ENCODE measurements around the gene PDZRN4.

PDZRN4 gene

DNA sequence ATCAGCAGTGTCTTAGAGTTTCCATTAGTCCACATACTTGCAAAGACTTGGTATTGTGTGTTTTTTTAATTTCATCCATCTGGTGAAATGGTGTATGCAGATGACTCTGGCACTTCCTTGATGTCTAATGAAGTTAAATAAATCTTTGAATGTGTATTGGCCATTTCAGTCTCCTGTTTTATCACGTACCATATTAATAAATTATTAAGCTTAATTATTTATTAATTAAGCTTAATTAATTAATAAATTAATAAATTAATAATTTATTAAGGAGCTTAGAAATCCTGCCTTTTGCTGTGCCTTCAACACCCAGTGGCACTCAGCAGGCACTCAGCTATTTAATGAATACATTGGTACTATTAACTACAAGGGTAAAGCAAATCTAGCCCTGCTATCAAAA, 18.2 kb downstream of the PDZRN4 start:
- Histone ChIP-seq H3K27ac (replicated peaks) (no peak overlapping the region), H3K27me3 (ENCODE audit: insufficient read depth, poor library complexity, severe bottlenecking) (no peaks in the 10 kb centered on the region), H3K4me3 (replicated peaks; ENCODE audit: insufficient read depth, low read length) (no peak overlapping the region)
- no peak for DNase-seq (ENCODE audit: low read depth in 1 of 2, low spot score in 1 of 2)
- TF ChIP-seq SPI1 (IDR thresholded peaks at IDR 0.05; ENCODE audit: borderline replicate concordance, low read depth): no peak
- TF ChIP-seq, protein P1, sequence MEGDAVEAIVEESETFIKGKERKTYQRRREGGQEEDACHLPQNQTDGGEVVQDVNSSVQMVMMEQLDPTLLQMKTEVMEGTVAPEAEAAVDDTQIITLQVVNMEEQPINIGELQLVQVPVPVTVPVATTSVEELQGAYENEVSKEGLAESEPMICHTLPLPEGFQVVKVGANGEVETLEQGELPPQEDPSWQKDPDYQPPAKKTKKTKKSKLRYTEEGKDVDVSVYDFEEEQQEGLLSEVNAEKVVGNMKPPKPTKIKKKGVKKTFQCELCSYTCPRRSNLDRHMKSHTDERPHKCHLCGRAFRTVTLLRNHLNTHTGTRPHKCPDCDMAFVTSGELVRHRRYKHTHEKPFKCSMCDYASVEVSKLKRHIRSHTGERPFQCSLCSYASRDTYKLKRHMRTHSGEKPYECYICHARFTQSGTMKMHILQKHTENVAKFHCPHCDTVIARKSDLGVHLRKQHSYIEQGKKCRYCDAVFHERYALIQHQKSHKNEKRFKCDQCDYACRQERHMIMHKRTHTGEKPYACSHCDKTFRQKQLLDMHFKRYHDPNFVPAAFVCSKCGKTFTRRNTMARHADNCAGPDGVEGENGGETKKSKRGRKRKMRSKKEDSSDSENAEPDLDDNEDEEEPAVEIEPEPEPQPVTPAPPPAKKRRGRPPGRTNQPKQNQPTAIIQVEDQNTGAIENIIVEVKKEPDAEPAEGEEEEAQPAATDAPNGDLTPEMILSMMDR (IDR thresholded peaks at IDR 0.05; ENCODE audit: insufficient read depth, low read length): no peak

DNA sequence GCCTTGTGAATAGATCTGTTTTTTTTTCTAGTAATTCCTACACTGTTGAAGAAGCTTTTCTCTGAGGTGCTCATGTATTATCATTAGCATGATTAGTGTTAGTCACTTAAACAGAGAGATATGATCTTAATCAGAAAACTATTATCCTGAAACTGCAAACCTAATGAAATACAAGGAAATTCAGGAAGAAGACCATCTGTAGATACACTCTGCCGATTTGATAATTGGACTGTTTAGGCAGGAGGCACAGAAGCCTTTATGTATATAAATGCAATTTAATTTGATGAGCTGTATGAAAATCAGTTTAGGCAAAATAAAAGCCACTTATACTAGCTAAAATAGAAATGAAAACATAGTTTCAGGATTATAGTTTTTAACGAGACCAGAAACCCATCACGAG, 23.3 kb downstream of the PDZRN4 start:
- no peak overlapping the region for H3K27ac ChIP-seq (replicated peaks)

DNA sequence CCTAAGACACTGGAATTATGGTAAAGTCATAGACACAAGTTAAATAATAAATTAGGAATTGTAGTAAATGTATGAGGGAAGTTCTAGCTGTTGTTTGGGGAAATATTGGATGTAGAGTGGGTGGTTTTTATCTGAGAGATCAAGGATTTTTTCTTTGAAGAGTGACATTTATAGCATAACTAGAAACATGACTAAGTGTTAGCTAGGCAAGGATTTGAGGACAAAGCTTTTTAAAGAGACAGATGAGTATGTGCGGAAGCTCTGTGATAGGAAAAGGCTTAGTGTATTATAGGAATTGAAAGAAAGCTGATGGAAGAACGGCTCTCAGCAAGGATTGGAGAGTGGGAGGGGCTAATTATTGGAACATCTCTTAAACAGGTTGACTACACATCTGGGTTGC, 24.5 kb downstream of the PDZRN4 start:
- Histone ChIP-seq H3K4me3 (replicated peaks; ENCODE audit: insufficient read depth, low read length) (no peak overlapping the region), H3K27ac (replicated peaks) (no peak overlapping the region), H3K27me3 (ENCODE audit: insufficient read depth, poor library complexity, severe bottlenecking) (no peaks in the 10 kb centered on the region)
- TF ChIP-seq, protein P2, sequence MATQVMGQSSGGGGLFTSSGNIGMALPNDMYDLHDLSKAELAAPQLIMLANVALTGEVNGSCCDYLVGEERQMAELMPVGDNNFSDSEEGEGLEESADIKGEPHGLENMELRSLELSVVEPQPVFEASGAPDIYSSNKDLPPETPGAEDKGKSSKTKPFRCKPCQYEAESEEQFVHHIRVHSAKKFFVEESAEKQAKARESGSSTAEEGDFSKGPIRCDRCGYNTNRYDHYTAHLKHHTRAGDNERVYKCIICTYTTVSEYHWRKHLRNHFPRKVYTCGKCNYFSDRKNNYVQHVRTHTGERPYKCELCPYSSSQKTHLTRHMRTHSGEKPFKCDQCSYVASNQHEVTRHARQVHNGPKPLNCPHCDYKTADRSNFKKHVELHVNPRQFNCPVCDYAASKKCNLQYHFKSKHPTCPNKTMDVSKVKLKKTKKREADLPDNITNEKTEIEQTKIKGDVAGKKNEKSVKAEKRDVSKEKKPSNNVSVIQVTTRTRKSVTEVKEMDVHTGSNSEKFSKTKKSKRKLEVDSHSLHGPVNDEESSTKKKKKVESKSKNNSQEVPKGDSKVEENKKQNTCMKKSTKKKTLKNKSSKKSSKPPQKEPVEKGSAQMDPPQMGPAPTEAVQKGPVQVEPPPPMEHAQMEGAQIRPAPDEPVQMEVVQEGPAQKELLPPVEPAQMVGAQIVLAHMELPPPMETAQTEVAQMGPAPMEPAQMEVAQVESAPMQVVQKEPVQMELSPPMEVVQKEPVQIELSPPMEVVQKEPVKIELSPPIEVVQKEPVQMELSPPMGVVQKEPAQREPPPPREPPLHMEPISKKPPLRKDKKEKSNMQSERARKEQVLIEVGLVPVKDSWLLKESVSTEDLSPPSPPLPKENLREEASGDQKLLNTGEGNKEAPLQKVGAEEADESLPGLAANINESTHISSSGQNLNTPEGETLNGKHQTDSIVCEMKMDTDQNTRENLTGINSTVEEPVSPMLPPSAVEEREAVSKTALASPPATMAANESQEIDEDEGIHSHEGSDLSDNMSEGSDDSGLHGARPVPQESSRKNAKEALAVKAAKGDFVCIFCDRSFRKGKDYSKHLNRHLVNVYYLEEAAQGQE (IDR thresholded peaks at IDR 0.05; ENCODE audit: insufficient replicate concordance, low read depth): no peak
- TF ChIP-seq POLR2AphosphoS5 (IDR thresholded peaks at IDR 0.05; ENCODE audit: low read depth) (no peak), GABPA (IDR thresholded peaks at IDR 0.05; ENCODE audit: low read depth) (no peak), SPI1 (IDR thresholded peaks at IDR 0.05; ENCODE audit: borderline replicate concordance, low read depth) (no peak)
- TF ChIP-seq, protein P1 (IDR thresholded peaks at IDR 0.05; ENCODE audit: insufficient read depth, low read length): no peak
- DNase-seq (ENCODE audit: low read depth in 1 of 2, low spot score in 1 of 2): no peak

More for the DNA sequence above, 23.3 kb downstream of the PDZRN4 start:
- DNase-seq (ENCODE audit: low read depth in 1 of 2, low spot score in 1 of 2): no peak
- Histone ChIP-seq H3K27me3 (ENCODE audit: insufficient read depth, poor library complexity, severe bottlenecking) (no peaks in the 10 kb centered on the region), H3K4me3 (replicated peaks; ENCODE audit: insufficient read depth, low read length) (no peak overlapping the region)
- TF ChIP-seq, protein P1 (IDR thresholded peaks at IDR 0.05; ENCODE audit: insufficient read depth, low read length): no peak
- TF ChIP-seq, protein P2 (IDR thresholded peaks at IDR 0.05; ENCODE audit: insufficient replicate concordance, low read depth): no peak
- TF ChIP-seq SPI1 (IDR thresholded peaks at IDR 0.05; ENCODE audit: borderline replicate concordance, low read depth) (no peak), GABPA (IDR thresholded peaks at IDR 0.05; ENCODE audit: low read depth) (no peak), POLR2AphosphoS5 (IDR thresholded peaks at IDR 0.05; ENCODE audit: low read depth) (no peak)

DNA sequence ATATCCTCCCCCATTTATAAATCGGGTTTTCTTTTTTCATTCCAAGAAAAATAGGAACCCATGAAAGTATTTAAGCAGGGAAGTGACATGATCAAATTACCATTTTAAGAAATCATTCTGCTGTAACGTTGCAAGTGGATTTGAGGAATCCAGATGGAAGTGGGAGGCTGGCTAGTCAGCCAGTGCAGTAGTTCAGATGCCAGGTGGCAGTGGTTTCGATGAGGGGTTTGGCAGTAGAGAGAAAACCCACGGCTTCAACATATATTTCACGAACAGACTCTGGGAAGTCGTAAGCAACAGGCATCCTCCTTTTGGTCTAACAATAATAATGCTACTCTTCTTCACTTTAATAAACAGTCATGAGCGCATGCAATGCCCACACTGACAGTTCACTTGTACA, 25.0 kb downstream of the PDZRN4 start:
- DNase-seq (ENCODE audit: low read depth in 1 of 2, low spot score in 1 of 2): no peak
- Histone ChIP-seq H3K27ac (replicated peaks) (no peak overlapping the region), H3K4me3 (replicated peaks; ENCODE audit: insufficient read depth, low read length) (no peak overlapping the region), H3K27me3 (ENCODE audit: insufficient read depth, poor library complexity, severe bottlenecking) (no peaks in the 10 kb centered on the region)
- TF ChIP-seq, protein P1 (IDR thresholded peaks at IDR 0.05; ENCODE audit: insufficient read depth, low read length): no peak
- TF ChIP-seq, protein P2 (IDR thresholded peaks at IDR 0.05; ENCODE audit: insufficient replicate concordance, low read depth): no peak
- no peak for TF ChIP-seq SPI1 (IDR thresholded peaks at IDR 0.05; ENCODE audit: borderline replicate concordance, low read depth)
- TF ChIP-seq POLR2AphosphoS5 (IDR thresholded peaks at IDR 0.05; ENCODE audit: low read depth): no peak
- no peak for TF ChIP-seq GABPA (IDR thresholded peaks at IDR 0.05; ENCODE audit: low read depth)
